SKM-1 treated with dmso at 0.1 percent for 144 hours (cell line): Measurements from ENCODE around the gene SLC8A1.

Source experiments
- DNase-seq: peaks from one replicate; lab custom pipeline; 2025; ENCODE audit not compliant: unreplicated experiment; lab: John Stamatoyannopoulos, UW

The SLC8A1 gene

GRCh38 chr2:40458271-40458794, 6.4 kb upstream of the SLC8A1 start:
- DNase-seq: no peak

- DNase-seq: no peak
Measured at GRCh38 chr2:40457837-40458236, 5.9 kb upstream of the SLC8A1 start.

- DNase-seq: no peak
Measured at GRCh38 chr2:40457366-40457765, 5.5 kb upstream of the SLC8A1 start.

- DNase-seq: no peak
Measured at GRCh38 chr2:40456926-40457325, 5.0 kb upstream of the SLC8A1 start.

GRCh38 chr2:40455661-40456060, 3.8 kb upstream of the SLC8A1 start:
- peak; percentile 90 for DNase-seq

GRCh38 chr2:40454321-40454720, 2.4 kb upstream of the SLC8A1 start:
- DNase-seq: no peak

- no peak for DNase-seq
Measured at GRCh38 chr2:40452786-40453185, 896 bp upstream of the SLC8A1 start.

GRCh38 chr2:40450796-40451430, 977 bp downstream of the SLC8A1 start:
- peak; percentile 56 for DNase-seq

GRCh38 chr2:40450066-40450795, 1.7 kb downstream of the SLC8A1 start:
- peak; percentile 59 for DNase-seq

- DNase-seq: peak; percentile 45
Measured at GRCh38 chr2:40448476-40449079, 3.3 kb downstream of the SLC8A1 start.

- no peak for DNase-seq
Measured at GRCh38 chr2:40445467-40445866, 6.4 kb downstream of the SLC8A1 start.

GRCh38 chr2:40440835-40441234, 11.1 kb downstream of the SLC8A1 start:
- DNase-seq: peak; percentile 78

- no peak for DNase-seq
Measured at GRCh38 chr2:40439473-40439872, 12.4 kb downstream of the SLC8A1 start.

GRCh38 chr2:40436093-40436475, 15.8 kb downstream of the SLC8A1 start:
- no peak for DNase-seq

GRCh38 chr2:40435426-40436092, 16.3 kb downstream of the SLC8A1 start:
- peak; percentile 70 for DNase-seq

GRCh38 chr2:40434731-40435271, 17.1 kb downstream of the SLC8A1 start:
- DNase-seq: no peak

- DNase-seq: no peak
Measured at GRCh38 chr2:40433736-40434135, 18.2 kb downstream of the SLC8A1 start.

- DNase-seq: no peak
Measured at GRCh38 chr2:40432921-40433483, 18.9 kb downstream of the SLC8A1 start.

- DNase-seq: peak; percentile 91
Measured at GRCh38 chr2:40431600-40431955, 20.3 kb downstream of the SLC8A1 start.

GRCh38 chr2:40430776-40431599, 20.9 kb downstream of the SLC8A1 start:
- peak; percentile 77 for DNase-seq
